K562 (cell line): ENCODE data around the gene C10orf105. TPM values are rescaled to one million over a fixed set of nuclear protein-coding genes. Genes with fewer than 3 reads are reported as not detected.
A peak's percentile ranks its signal among the peaks of the same experiment; 100 is the strongest.

Experiments used
- BMI1 ChIP-seq: fragments of 150-350 bp; IDR thresholded peaks from 2 replicates; pipeline ENCODE4 v1.6.1; 2014; ENCODE audit warnings: low read length
- CBX5 ChIP-seq: IDR thresholded peaks from 2 replicates; pipeline ENCODE4 v1.6.1; 2014; ENCODE audit warnings: low read depth, borderline replicate concordance
- ERF ChIP-seq: fragments of 450-650 bp; formaldehyde crosslinking; IDR thresholded peaks from 2 replicates; pipeline ENCODE4 v1.4.0; 2020; ENCODE audit warnings: mild to moderate bottlenecking, mixed read lengths
- FOSL1 ChIP-seq: fragments of 200-800 bp; sonication (Bioruptor generic); conservative IDR thresholded peaks from 2 replicates; pipeline ENCODE4 v1.6.1; 2016; ENCODE audit warnings: missing genetic modification characterization, missing compliant biosample characterization
- GABPB1 ChIP-seq: sonication (generic); formaldehyde crosslinking; IDR thresholded peaks from 2 replicates; pipeline ENCODE4 v1.8.0; 2022; ENCODE audit warnings: mild to moderate bottlenecking, missing genetic modification reagents
- ILF3 ChIP-seq: fragments of 450-650 bp; IDR thresholded peaks from 2 replicates; pipeline ENCODE4 v1.6.1; 2018; ENCODE audit warnings: antibody characterized with exemption, mild to moderate bottlenecking, moderate library complexity, borderline replicate concordance
- MAFK ChIP-seq: IDR thresholded peaks from 2 replicates; pipeline ENCODE4 v1.6.1; 2011; ENCODE audit warnings: low read length, improper control_type of control experiment
- RCOR1 ChIP-seq, 2 experiments: IDR thresholded peaks; 2 replicates each; pipeline ENCODE4 v1.6.1; 2012; ENCODE audit warnings: low read depth in 2 of 2, low read length in 2 of 2, borderline replicate concordance in 1 of 2, improper control_type of control experiment in 1 of 2
- SAFB ChIP-seq: fragments of 200-400 bp; formaldehyde crosslinking; IDR thresholded peaks from 2 replicates; pipeline ENCODE4 v1.6.1; 2017; ENCODE audit warnings: low read depth, low read length, borderline replicate concordance
- SMARCA4 ChIP-seq: fragments of 450-650 bp; IDR thresholded peaks from 2 replicates; pipeline ENCODE4 v1.6.1; 2016
- ZC3H11A ChIP-seq: IDR thresholded peaks from 2 replicates; pipeline ENCODE4 v1.6.1; 2012; ENCODE audit warnings: low read depth, low read length, improper control_type of control experiment
- ZFP30 ChIP-seq: fragments of 250-450 bp; sonication (Bioruptor Pico); IDR thresholded peaks from 2 replicates; pipeline ENCODE4 v1.8.0; 2022; ENCODE audit warnings: moderate library complexity, mild to moderate bottlenecking, inconsistent platforms, borderline replicate concordance
- ZNF175 ChIP-seq: fragments of 200-800 bp; sonication (Bioruptor generic); IDR thresholded peaks from 2 replicates; pipeline ENCODE4 v1.6.1; 2016; ENCODE audit warnings: low read depth, mild to moderate bottlenecking, missing genetic modification characterization, missing compliant biosample characterization
- polyA plus RNA-seq, 8 experiments: library from polyadenylated mRNA; depleted of rRNA in 4 of 8; stranded (reverse) in 5 of 8; unstranded in 3 of 8; fragments of >200 nt; fragmentation: Nextera tagmentation in 2 of 8; fragmentation: Illumina TruSeq in 1 of 8; extraction: Ambion mirVana in 2 of 8; extraction: Trizol in 1 of 8; gene quantifications; 2 replicates each; pipeline versions ENCODE4 v1.2.1 to v1.2.3, GENCODE V29; 2011 to 2014; ENCODE audit warnings: inconsistent platforms in 1 of 8, missing spikeins in 1 of 8
- total RNA-seq, 7 experiments: library from RNA; depleted of rRNA in 6 of 7; stranded (reverse); fragments of >200 nt in 6 of 7; fragmentation: Illumina TruSeq in 2 of 7; extraction: Trizol in 2 of 7; gene quantifications; 2 replicates each; pipeline versions ENCODE4 v1.2.1 to v1.2.3, GENCODE V29; 2011 to 2021; ENCODE audit warnings: low replicate concordance in 1 of 7
- TF ChIP-seq, protein P1 (sequence below), 2 experiments: fragments of 450-650 bp in 1 of 2; sonication (generic) in 1 of 2; formaldehyde crosslinking in 1 of 2; IDR thresholded peaks; 2 replicates each; pipeline versions ENCODE4 v1.7.1 to v1.9.0; 2016 to 2022; ENCODE audit warnings: inconsistent platforms in 1 of 2, mild to moderate bottlenecking in 1 of 2, missing genetic modification reagents in 1 of 2
- TF ChIP-seq, protein P2 (sequence below): fragments of 450-650 bp; conservative IDR thresholded peaks from 2 replicates; pipeline ENCODE4 v1.6.1; 2016; ENCODE audit warnings: missing genetic modification characterization, low read depth, mild to moderate bottlenecking, control low read depth, missing compliant biosample characterization

Gene C10orf105
- total and polyA plus RNA-seq, 9 of the 15 experiments (the other 6 are each of a cell fraction or from before 2014, with no cell fraction given): 0.03 to 0.25 (median 0.04) TPM; not detected in 3

DNA sequence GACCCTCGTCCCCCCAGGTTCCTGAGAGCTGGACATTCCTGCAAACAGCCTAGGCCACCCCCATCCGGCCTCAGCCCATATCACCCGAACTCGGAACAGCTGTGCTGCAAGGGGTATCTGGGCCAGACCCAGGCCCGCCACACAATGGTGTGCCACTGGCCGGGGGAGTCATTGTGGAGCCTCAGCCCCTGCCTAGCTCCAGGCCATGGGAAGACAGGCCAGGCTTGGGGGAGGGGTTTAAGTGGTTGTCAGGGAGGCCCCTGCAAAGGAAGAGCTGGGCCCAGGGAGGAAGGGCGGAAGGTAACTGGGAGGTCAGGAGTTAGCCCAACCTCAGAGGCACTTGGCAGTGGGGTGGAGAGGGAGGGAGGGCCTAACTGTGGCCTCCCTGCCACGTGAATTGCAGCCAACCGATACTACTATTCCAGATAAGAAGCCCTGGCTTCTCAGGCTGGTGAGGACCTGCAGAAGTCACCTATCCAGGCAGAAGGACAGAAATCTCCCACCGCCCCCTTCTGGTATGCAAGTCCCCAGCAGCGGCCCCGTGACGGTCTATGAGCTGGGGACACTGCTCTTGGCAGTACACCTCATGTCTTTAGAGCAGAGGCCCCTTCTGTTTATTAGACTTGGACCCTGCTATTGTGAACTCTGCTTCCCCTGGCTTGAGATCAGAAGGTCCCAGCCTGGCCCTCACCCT is 26.9 kb upstream of the C10orf105 start (continued):
- TF ChIP-seq, protein P1, sequence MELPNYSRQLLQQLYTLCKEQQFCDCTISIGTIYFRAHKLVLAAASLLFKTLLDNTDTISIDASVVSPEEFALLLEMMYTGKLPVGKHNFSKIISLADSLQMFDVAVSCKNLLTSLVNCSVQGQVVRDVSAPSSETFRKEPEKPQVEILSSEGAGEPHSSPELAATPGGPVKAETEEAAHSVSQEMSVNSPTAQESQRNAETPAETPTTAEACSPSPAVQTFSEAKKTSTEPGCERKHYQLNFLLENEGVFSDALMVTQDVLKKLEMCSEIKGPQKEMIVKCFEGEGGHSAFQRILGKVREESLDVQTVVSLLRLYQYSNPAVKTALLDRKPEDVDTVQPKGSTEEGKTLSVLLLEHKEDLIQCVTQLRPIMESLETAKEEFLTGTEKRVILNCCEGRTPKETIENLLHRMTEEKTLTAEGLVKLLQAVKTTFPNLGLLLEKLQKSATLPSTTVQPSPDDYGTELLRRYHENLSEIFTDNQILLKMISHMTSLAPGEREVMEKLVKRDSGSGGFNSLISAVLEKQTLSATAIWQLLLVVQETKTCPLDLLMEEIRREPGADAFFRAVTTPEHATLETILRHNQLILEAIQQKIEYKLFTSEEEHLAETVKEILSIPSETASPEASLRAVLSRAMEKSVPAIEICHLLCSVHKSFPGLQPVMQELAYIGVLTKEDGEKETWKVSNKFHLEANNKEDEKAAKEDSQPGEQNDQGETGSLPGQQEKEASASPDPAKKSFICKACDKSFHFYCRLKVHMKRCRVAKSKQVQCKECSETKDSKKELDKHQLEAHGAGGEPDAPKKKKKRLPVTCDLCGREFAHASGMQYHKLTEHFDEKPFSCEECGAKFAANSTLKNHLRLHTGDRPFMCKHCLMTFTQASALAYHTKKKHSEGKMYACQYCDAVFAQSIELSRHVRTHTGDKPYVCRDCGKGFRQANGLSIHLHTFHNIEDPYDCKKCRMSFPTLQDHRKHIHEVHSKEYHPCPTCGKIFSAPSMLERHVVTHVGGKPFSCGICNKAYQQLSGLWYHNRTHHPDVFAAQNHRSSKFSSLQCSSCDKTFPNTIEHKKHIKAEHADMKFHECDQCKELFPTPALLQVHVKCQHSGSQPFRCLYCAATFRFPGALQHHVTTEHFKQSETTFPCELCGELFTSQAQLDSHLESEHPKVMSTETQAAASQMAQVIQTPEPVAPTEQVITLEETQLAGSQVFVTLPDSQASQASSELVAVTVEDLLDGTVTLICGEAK (IDR thresholded peaks at IDR 0.05): peak; percentile 48
- TF ChIP-seq, protein P1 (CRISPR knock-in tag; IDR thresholded peaks at IDR 0.05): no peak
- TF ChIP-seq SAFB: no peak
- TF ChIP-seq, protein P2, sequence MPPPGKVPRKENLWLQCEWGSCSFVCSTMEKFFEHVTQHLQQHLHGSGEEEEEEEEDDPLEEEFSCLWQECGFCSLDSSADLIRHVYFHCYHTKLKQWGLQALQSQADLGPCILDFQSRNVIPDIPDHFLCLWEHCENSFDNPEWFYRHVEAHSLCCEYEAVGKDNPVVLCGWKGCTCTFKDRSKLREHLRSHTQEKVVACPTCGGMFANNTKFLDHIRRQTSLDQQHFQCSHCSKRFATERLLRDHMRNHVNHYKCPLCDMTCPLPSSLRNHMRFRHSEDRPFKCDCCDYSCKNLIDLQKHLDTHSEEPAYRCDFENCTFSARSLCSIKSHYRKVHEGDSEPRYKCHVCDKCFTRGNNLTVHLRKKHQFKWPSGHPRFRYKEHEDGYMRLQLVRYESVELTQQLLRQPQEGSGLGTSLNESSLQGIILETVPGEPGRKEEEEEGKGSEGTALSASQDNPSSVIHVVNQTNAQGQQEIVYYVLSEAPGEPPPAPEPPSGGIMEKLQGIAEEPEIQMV (tag): no peak
- 0 out of 2 replicates have a peak, but pooled peaks have one; percentile 13 for TF ChIP-seq CBX5
- peak; percentile 22; the same call in 1 of the 2 replicates for TF ChIP-seq FOSL1 (tag)
- peak in 1 of 2 experiments; percentile 88; a peak in 2 of 4 replicates for TF ChIP-seq RCOR1 (IDR thresholded peaks at IDR 0.05; ENCODE audit: borderline replicate concordance in 1 of 2, low read depth in 2 of 2, low read length in 2 of 2)
- TF ChIP-seq ZC3H11A: no peak
- TF ChIP-seq GABPB1 (CRISPR knock-in tag): no peak; the same call in 1 of the 2 replicates
- TF ChIP-seq SMARCA4: peak; percentile 67
- TF ChIP-seq ZNF175: peak; percentile 86; the same call in 1 of the 2 replicates
- no peak for TF ChIP-seq MAFK
- no peak for TF ChIP-seq ZFP30 (CRISPR knock-in tag)
- 0 out of 2 replicates have a peak, but pooled peaks have one; percentile 21 for TF ChIP-seq ERF (CRISPR knock-in tag)
- no peak for TF ChIP-seq BMI1
- no peak for TF ChIP-seq ILF3
